CD4-positive, alpha-beta T cell treated with Interferon alpha-2 for 1 hour (primary cell): ENCODE measurements around the gene PSMD14.

ENCODE experiments used
- DNase-seq, 2 donors: peaks; one replicate each; pipeline ENCODE4 v3.0.0-alpha.2; 2020 to 2022

The PSMD14 gene

DNA sequence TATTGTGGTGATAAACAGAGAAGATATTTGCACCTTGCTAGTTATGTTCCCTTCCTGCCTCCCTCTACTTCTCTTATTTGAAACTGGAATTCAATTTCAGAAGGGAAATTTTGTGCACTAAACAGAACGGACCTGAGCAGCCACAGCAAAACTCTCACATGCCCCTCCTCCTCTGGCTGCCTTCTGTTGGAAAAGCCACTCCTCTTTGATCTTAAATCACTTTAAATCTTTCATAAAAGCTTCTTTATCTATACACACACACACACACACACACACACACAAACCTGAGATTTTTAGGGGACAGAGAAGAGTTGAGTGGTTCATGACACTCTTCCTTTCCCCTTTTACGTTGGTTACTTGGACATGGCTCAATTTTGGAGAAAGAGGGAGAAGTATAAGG, 113.5 kb downstream of the PSMD14 start:
- no peak for DNase-seq

DNA sequence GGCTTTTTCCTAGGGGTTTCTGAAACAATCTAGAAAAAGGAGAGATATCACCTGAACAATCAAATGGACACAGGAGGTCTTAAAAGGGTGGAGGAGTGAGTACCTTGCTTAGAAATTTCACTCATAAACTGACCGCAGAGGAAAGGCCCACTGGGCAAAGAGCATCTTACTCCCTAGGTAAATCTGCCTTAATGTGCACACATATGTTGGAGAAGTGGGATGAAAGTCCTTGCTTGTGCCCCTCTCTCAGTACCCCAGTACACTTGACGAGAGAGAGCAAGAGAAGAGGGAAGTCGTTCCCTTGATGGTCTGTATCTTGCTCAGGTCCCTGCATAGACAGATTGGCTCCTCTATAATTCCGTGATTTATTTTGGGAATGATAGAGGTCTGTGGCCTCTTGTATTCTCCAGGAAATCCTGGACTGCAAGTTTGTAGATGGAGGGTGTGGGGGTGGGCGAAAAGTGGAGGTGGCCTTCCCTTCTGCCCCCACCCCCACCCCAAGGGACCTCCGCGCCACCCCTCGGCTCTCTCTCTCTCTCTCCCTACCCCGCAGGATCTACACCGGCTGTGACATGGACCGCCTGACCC, 114.7 kb downstream of the PSMD14 start:
- DNase-seq = no peak

GRCh38 chr2:161423421-161424393, 115.5 kb downstream of the PSMD14 start:
- DNase-seq = no peak

GRCh38 chr2:161424394-161424769, 116.2 kb downstream of the PSMD14 start:
- no peak for DNase-seq

DNA sequence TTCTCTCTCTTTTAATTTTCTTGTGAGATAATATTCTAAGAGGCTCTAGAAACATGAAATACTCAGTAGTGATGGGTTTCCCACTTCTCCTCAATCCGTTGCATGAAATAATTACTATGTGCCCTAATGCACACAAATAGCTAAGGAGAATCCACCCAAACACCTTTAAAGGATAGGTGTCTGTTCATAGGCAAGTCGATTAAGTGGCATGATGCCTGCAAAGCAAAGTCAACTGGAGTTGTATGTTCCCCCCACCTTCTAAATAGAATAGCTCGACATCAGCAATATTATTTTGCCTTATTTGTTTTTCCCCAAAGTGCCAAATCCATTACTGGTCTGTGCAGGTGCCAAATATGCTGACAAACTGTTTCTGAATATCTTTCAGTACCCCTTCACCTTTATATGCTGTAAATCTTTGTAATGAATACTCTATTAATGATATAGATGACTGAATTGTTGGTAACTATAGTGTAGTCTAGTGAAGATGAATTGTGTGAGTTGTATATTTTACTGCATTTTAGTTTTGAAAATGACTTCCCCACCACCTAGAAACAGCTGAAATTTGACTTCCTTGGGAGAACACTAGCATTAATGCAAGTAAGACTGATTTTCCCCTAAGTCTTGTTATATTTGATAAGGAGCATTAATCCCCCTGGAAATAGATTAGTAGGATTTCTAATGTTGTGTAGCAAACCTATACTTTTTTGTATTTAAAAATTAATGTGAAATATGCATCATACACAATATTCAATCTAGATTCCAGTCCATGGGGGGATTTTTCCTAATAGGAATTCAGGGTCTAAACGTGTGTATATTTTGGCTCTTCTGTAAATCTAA, 116.9 kb downstream of the PSMD14 start:
- DNase-seq = no peak

DNA sequence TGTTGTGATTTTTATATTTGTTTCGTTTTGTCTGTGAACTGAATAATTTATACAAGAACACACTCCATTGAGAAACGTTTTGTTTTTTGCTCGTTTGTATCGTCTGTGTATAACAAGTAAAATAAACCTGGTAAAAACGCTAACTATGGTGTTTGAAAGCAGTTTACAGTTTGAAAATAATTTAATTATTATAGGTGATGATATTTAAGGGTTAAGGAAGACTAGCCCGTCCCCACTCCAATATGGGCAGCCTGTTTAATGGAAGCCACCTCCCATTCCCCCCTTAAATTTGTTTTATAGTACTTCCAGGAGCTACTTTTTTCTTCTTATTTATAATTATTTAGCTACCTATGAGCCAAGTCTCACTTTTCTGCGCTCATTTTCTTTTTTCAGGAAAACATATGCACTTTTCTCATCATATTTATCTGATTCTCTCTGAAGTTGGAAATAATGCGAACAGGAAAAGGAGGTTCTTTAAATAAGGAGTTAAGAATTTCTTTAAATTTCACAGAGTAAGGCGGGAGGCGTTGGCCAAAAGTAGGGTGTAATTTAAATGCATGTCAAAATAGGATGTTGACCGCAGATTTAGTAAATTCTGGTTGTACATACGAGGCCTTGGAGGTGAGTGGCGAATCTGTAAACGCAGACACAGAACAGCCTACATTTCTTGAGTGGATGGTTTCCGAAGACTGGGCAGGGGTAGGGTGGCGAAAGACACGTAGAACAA, 117.7 kb downstream of the PSMD14 start:
- DNase-seq = no peak

DNA sequence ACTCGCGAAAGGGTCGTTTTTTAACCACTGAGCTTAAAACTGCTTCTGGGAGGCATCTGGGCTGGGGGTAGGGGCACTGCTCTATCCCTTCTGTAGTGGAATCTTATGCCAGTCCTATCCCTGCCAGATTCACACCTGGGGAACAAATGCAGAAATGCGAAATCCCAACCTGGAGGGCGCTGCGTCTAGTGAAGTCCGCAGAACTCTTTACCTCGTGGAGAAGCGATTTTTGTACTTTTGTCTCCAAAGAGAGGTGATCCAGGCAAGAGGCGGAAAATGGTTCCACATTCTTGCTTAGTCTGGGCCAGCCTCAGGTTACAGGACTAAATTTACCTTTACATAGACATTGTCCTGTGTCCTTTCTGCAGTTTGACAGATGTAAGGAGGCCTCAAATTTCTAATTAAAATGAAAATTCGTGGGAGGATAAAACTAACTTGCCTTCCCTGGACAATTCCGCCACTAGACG, 118.3 kb downstream of the PSMD14 start:
- no peak for DNase-seq

DNA sequence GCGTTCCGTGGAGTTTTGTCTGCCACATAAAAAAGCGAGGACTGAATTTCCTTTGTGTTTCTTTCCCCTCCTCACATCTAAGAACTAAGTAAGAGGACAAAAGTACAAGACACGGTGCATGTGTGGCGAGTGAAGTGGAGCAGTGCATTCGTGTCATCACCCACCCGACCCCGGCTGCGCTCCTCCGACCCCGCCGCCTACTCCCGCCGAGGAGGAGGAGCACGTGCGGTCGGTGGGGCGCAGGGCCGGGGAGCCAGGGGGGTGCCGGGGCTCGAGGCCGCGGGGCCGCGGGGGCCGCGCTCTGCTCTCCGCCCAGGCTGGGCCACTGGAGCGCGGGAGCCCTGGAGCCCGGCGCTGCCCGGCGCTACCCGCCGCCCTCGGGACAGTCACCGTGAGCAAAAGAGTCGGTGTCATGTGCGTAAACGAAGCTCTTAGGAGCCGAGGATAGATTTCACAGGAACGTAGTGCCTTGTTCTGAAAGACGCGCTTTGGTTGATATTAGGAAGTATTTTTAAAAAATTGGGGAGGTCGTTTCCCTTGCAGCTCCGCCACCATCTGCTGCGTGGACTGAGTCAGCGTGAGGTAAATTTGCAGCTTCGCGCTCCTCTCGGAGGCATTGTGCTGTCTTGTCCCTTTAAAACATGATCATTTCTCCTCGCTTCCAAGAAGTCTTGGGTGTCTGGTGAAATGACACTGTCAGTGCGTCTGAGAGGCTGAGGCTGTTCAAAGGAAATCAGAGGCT, 118.9 kb downstream of the PSMD14 start:
- no peak for DNase-seq

DNA sequence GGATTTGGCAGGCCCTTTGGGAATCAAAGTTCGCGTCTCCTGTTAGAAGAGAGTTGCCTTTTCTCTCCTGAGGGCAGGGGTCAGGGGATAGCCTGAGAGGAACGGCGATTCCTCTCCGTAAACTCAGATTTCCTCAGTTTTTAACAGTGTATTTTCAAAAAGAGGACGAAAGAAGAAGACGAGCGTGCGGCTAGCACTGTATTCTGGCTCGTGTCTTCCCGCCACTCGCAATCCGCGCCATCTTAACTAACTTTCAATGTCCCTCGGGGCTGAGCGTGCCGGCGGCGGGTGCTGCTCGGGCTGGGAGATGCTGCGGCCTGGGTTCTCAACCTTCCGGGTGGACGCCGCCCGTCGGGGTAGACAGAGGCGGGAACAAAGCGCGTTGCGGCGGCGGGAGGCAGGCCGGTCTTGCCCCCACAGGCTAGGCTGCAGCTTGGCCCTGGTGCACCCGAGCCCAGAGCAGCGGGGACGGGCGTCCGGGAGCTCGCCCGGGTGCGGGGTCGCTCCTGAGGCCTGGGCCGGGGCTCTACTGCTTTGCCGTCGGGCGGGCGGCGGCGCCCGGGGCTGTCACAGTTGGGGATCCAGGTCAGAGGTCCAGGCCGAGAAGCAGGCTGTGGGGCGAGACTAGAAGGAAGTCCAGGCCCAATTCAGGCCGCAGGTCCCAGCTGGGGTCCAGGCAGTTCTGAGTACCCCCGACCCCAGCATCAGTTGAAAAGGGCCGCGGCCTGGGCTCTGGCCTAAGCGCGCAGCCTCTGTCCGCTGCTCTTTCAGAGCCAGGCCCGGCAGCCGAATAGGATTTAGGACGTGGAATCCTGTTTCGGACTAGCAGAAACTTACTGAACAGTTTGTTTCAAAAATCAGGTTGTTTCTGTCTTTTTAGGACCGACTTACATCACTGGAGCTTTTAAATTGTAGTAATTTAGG, 119.7 kb downstream of the PSMD14 start:
- DNase-seq = no peak

- no peak for DNase-seq
Observed at GRCh38 chr2:161430386-161430785, 122.2 kb downstream of the PSMD14 start.

DNA sequence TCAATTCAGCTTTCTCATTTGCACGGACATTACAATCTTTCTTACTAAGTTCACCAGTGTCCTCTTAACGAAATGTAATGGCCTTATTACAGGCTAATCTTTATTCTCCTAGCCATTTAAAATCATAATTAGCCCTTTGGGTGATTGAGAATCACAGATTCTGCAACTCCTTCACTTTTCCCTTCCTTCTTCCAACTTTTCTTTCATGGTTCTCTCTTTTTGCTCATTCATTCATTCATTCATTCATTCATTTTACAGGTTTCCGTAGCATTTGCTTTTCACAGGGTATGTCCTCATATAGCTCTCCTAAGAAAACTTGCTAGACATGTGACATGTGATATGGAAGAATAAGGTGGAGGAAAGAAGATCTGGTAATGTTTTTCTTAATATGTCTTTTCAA, 123.9 kb downstream of the PSMD14 start:
- no peak for DNase-seq

GRCh38 chr2:161434118-161434517, 125.9 kb downstream of the PSMD14 start:
- DNase-seq = no peak

- no peak for DNase-seq
Observed at GRCh38 chr2:161436411-161436810, 128.2 kb downstream of the PSMD14 start.

GRCh38 chr2:161438598-161438997, 130.4 kb downstream of the PSMD14 start:
- DNase-seq = no peak

DNA sequence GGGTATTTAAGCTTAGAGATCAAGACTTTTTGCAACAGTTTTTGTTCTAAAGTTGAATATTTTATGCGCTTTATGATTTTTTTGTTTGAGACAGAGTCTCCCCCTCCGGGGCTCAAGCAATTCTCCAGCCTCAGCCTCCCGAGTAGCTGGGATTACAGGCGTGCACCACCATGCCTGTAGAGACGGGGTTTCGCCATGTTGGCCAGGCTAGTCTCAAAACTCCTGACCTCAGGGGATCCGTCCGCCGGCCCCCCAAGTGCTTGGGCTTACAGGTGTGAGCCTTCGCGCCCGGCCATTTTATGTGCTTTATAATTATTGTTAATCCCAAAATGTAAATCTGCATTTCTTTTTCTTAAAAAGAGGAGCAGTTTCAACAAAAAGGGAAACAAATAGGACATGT, 136.9 kb downstream of the PSMD14 start:
- no peak for DNase-seq

GRCh38 chr2:161448431-161448830, 140.2 kb downstream of the PSMD14 start:
- DNase-seq = no peak
